OCI-LY1 (cell line): ENCODE measurements around the gene SPCS1.

ENCODE experiments used
- EZH2 ChIP-seq: fragments of 200-600 bp; sonication (generic), shearing (Covaris generic); IDR thresholded peaks from 2 replicates; pipeline ENCODE4 v1.8.0; 2017; ENCODE audit warnings: borderline replicate concordance, mixed run types, mild to moderate bottlenecking, antibody characterized with exemption, low read length, moderate library complexity, mixed read lengths
- TF ChIP-seq, protein P1 (sequence below): fragments of 200-600 bp; sonication (generic), shearing (Covaris generic); IDR thresholded peaks from 2 replicates; pipeline ENCODE4 v1.5.1; 2017; ENCODE audit warnings: mild to moderate bottlenecking, antibody characterized with exemption, low read length, moderate library complexity, mixed read lengths

DNA sequence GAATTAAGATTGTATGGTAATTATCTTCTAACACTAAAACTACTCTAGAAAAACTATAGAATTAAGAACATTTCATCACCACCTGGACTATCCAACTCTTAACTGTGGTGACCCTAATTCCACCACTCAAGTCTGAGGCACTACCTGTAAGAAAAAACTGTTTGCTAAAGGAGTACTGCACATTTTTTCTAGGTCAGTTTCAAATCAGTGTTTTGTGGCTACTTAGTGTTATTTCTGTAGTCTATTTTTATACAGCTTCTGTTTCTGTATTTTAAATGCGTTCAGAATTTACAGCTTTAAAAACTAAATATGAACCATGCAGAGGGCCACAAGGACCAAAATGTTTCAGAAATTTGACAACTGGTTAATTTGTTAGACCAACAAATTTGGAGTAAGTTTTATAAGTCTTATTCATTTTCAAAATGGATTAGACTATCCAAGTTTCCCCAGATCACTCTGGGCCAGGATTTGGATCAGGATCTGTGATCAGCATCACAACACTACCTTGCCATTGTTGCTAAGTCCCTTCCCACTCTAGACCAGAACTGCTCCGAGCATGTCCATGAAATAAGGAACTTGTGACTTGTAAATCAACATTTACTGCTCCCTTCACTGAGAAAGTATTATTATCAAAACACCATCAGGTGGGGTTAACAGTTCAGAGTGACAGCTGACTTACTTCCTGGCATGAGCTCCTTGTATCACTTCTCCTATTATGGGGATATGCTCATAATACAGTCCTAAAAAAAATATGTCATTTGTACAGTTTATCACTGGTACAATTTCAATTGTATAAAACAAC is 8.9 kb upstream of the SPCS1 start:
- TF ChIP-seq, protein P1, sequence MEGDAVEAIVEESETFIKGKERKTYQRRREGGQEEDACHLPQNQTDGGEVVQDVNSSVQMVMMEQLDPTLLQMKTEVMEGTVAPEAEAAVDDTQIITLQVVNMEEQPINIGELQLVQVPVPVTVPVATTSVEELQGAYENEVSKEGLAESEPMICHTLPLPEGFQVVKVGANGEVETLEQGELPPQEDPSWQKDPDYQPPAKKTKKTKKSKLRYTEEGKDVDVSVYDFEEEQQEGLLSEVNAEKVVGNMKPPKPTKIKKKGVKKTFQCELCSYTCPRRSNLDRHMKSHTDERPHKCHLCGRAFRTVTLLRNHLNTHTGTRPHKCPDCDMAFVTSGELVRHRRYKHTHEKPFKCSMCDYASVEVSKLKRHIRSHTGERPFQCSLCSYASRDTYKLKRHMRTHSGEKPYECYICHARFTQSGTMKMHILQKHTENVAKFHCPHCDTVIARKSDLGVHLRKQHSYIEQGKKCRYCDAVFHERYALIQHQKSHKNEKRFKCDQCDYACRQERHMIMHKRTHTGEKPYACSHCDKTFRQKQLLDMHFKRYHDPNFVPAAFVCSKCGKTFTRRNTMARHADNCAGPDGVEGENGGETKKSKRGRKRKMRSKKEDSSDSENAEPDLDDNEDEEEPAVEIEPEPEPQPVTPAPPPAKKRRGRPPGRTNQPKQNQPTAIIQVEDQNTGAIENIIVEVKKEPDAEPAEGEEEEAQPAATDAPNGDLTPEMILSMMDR, result no peak
- TF ChIP-seq EZH2, result no peak
